WTC11 (cell line): ENCODE data around the gene IGSF9B.

ENCODE experiments used
- ELF4 ChIP-seq: sonication (generic); formaldehyde crosslinking; IDR thresholded peaks from 2 replicates; pipeline ENCODE4 v1.8.1; 2022; ENCODE audit warnings: low read depth, mild to moderate bottlenecking, moderate library complexity, missing genetic modification reagents
- HMGXB4 ChIP-seq: sonication (generic); formaldehyde crosslinking; IDR thresholded peaks from 2 replicates; pipeline ENCODE4 v1.8.1; 2023; ENCODE audit warnings: mild to moderate bottlenecking, moderate library complexity, missing genetic modification reagents
- MLX ChIP-seq: sonication (generic); formaldehyde crosslinking; IDR thresholded peaks from 2 replicates; pipeline ENCODE4 v1.8.1; 2023; ENCODE audit warnings: mild to moderate bottlenecking, missing genetic modification reagents, moderate library complexity
- NR3C1 ChIP-seq: sonication (generic); formaldehyde crosslinking; conservative IDR thresholded peaks from 2 replicates; pipeline ENCODE4 v1.8.1; 2023; ENCODE audit warnings: low read depth, mild to moderate bottlenecking, missing genetic modification reagents
- TF ChIP-seq, protein P1 (sequence below): fragments of 200-600 bp; IDR thresholded peaks from 2 replicates; pipeline ENCODE4 v1.8.0; 2022; ENCODE audit warnings: antibody characterized with exemption

GRCh38 chr11:133895551-133895950 is 61.2 kb downstream of the IGSF9B start:
- TF ChIP-seq, protein P1, sequence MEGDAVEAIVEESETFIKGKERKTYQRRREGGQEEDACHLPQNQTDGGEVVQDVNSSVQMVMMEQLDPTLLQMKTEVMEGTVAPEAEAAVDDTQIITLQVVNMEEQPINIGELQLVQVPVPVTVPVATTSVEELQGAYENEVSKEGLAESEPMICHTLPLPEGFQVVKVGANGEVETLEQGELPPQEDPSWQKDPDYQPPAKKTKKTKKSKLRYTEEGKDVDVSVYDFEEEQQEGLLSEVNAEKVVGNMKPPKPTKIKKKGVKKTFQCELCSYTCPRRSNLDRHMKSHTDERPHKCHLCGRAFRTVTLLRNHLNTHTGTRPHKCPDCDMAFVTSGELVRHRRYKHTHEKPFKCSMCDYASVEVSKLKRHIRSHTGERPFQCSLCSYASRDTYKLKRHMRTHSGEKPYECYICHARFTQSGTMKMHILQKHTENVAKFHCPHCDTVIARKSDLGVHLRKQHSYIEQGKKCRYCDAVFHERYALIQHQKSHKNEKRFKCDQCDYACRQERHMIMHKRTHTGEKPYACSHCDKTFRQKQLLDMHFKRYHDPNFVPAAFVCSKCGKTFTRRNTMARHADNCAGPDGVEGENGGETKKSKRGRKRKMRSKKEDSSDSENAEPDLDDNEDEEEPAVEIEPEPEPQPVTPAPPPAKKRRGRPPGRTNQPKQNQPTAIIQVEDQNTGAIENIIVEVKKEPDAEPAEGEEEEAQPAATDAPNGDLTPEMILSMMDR, result no peak
- no peak for TF ChIP-seq MLX (CRISPR knock-in tag)
- no peak for TF ChIP-seq ELF4 (CRISPR knock-in tag)
- no peak for TF ChIP-seq HMGXB4 (CRISPR knock-in tag)
- TF ChIP-seq NR3C1 (CRISPR knock-in tag), result no peak
